ENCODE results near the gene MLEC. TPM values are rescaled to one million over a fixed set of nuclear protein-coding genes. Genes with fewer than 3 reads are reported as not detected.

Gene MLEC
- total and polyA plus RNA-seq, 2 of the 13 experiments (the other 11 are each of a cell fraction or from before 2014, with no cell fraction given): 49.8 to 156 TPM

GRCh38 chr12:120686690-120687577 is at the start of gene MLEC (continued):
- TF ChIP-seq ZNF546 (CRISPR knock-in tag; conservative IDR thresholded peaks at IDR 0.05) (no peak), JARID2 (CRISPR knock-in tag; IDR thresholded peaks at IDR 0.05; ENCODE audit: insufficient replicate concordance) (no peak), GTF2F1 (IDR thresholded peaks at IDR 0.05; ENCODE audit: low read length) (no peak), ARNT2 (CRISPR knock-in tag; IDR thresholded peaks at IDR 0.05; ENCODE audit: low read depth) (peak; percentile 65), ONECUT2 (CRISPR knock-in tag; IDR thresholded peaks at IDR 0.05) (0 out of 2 replicates have a peak, but pooled peaks have one; percentile 21), FOXP4 (CRISPR knock-in tag; IDR thresholded peaks at IDR 0.05) (peak; percentile 70; the same call in 1 of the 2 replicates), TP53 (CRISPR knock-in tag; conservative IDR thresholded peaks at IDR 0.05) (no peak), ZNF691 (CRISPR knock-in tag; IDR thresholded peaks at IDR 0.05; ENCODE audit: borderline replicate concordance, low read depth) (peak; percentile 70; the same call in 1 of the 2 replicates), SRSF9 (IDR thresholded peaks at IDR 0.05; ENCODE audit: borderline replicate concordance, insufficient read depth, low read depth, low read length, poor library complexity, severe bottlenecking) (no peak), ATF1 (CRISPR knock-in tag; IDR thresholded peaks at IDR 0.05) (peak; percentile 75), MEF2D (CRISPR knock-in tag; IDR thresholded peaks at IDR 0.05) (peak; percentile 45; the same call in 1 of the 2 replicates), SP1 (IDR thresholded peaks at IDR 0.05) (no peak), SP1 (CRISPR knock-in tag; IDR thresholded peaks at IDR 0.05) (peak; percentile 21; the same call in 1 of the 2 replicates), SOX13 (IDR thresholded peaks at IDR 0.05) (no peak; the same call in 1 of the 2 replicates), SOX13 (CRISPR knock-in tag; conservative IDR thresholded peaks at IDR 0.05 in 1 of 2, IDR thresholded peaks at IDR 0.05 in 1 of 2) (no peak; a peak in 1 of 4 replicates), PHF8 (CRISPR knock-in tag; IDR thresholded peaks at IDR 0.05) (peak; percentile 78), ATF2 (CRISPR knock-in tag; IDR thresholded peaks at IDR 0.05) (peak; percentile 66; the same call in 1 of the 2 replicates), ZNF12 (CRISPR knock-in tag; IDR thresholded peaks at IDR 0.05) (no peak), RNF219 (CRISPR knock-in tag; IDR thresholded peaks at IDR 0.05) (no peak), NCOA5 (CRISPR knock-in tag; IDR thresholded peaks at IDR 0.05) (no peak), ZNF652 (CRISPR knock-in tag; IDR thresholded peaks at IDR 0.05; ENCODE audit: borderline replicate concordance, low read depth) (no peak)
